Measurements from ENCODE around the gene SHC2.

- TF ChIP-seq TAF1 (IDR thresholded peaks at IDR 0.05; ENCODE audit: borderline replicate concordance, low read depth, low read length) = no peak
- TF ChIP-seq POLR2A (IDR thresholded peaks at IDR 0.05; ENCODE audit: low read depth, low read length) = no peak
Observed at GRCh38 chr19:463483-464207, 2.8 kb upstream of the SHC2 start.

All from GM12892 (cell line).